ENCODE measurements around the gene PAK6.

GRCh38 chr15:40244961-40245523 lies 6.2 kb downstream of the PAK6 start:
- TF ChIP-seq POLR2A (IDR thresholded peaks at IDR 0.05), result no peak
- TF ChIP-seq CTCF (IDR thresholded peaks at IDR 0.05), result no peak
- peak in 1 of 2 donors; percentile 19 for TF ChIP-seq POLR2AphosphoS5 (IDR thresholded peaks at IDR 0.05; ENCODE audit: insufficient read depth in 1 of 2, low read depth in 1 of 2)

Measured in vagina (tissue), 2 donors.